ENCODE results near the gene RPL11.
"Not testable (repeated sequence)": the region's sequence is repeated elsewhere in the genome, so short reads cannot be mapped to it uniquely, and the experiment has no call there.

The RPL11 gene

DNA sequence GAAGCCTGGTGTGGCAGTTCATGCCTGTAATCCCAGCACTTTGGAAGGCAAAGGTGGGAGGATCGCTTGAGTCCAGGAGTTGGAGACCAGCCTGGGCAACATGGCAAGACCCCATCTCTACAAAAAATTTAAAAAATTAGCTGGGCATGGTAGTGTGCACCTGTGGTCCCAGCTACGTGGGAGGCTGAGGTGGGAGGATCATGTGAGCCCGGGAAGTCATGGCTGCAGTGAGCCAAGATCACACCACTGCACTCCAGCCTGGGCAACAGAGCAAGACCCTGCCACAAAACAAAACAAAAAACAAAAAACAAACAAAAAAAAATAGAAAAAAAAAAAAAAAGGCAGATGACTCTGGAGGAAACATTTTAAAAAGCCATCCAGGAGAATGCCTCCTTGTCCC lies 3.9 kb upstream of the RPL11 start:
- DNase-seq, result not testable (repeated sequence)

DNA sequence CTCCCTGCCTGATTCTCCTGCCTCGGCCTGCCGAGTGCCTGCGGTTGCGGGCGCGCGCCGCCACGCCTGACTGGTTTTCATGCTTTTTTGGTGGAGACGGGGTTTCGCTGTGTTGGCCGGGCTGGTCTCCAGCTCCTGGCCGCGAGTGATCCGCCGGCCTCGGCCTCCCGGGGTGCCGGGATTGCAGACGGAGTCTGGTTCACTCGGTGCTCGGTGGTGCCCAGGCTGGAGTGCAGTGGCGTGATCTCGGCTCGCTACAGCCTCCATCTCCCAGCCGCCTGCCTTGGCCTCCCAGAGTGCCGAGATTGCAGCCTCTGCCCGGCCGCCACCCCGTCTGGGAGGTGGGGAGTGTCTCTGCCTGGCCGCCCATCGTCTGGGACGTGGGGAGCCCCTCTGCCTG lies 3.3 kb upstream of the RPL11 start:
- DNase-seq, result not testable (repeated sequence)

DNA sequence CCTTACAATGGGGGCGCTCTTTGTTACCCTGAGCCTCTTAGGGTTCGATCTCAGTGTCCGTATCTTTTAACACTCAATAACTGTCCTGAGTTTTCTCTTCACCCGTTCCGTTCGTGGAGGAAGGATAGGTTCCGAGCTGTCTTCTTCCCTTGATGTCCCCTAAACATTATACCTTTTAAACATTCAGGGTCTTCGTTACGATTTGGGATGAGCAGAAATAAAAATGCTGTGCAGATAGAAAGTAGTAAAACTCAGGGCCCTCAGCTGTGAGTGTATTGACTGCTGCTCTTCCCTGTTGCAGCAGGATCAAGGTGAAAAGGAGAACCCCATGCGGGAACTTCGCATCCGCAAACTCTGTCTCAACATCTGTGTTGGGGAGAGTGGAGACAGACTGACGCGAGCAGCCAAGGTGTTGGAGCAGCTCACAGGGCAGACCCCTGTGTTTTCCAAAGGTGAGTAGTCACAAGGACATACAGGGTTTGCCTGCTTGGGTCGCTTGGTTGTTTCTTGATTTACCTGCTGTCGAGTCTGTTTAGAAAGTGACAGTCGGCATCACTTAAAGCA lies 784 bp downstream of the RPL11 start:
- no peak for DNase-seq

- DNase-seq, result no peak
Observed at GRCh38 chr1:23693599-23693998, 2.0 kb downstream of the RPL11 start.

DNA sequence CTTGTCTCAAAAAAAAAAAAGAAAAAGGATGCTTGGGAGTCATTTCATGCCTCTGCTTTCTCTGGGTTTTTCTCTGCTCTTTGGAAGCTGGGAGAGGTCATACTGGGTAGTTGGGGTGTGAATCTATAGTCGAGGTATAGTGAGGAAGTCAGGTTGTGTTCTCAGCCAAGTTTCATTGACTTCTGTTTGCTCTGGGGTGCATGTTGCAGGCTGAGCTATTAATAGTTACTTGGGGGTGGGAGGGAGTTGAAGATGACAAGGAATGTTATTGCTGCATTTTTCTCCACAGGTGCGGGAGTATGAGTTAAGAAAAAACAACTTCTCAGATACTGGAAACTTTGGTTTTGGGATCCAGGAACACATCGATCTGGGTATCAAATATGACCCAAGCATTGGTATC lies 2.8 kb downstream of the RPL11 start:
- DNase-seq, result no peak

DNA sequence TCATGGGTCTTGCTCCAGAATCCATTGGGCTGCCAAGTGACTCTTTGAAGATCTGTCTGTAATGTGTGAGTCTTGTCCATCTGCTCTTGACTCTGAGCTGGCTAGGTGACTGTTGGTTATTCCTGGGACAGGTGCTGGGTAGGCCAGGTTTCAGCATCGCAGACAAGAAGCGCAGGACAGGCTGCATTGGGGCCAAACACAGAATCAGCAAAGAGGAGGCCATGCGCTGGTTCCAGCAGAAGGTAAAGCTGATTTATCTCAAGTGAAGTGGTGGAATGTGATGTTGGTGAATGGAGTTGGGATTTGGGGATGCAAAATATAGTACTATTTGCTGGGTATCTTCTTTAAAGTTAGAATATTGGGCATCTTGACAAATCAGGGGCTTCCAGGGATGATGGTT lies 4.1 kb downstream of the RPL11 start:
- no peak for DNase-seq

GRCh38 chr1:23696335-23696989 lies 4.9 kb downstream of the RPL11 start:
- no peak for DNase-seq

DNA sequence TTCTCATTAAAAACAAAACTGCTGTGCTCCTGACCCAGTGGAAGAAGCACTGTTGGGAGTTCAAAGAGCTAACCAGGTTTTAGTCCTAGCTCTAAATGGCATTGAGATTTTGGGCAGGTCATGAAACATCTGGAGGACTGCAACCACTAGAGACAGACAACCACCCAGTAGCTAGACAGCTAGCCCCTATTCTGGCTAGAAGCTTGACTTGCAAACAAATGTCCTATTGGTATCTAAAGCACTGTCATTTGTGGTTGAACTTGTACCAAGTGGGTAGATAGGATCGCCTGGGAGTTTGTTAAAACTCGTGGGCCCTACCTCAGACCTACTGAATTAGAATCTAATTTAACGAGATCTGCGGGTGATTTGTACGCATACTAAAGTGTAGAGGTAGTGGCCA lies 6.9 kb downstream of the RPL11 start:
- no peak for DNase-seq

- DNase-seq, result no peak
Observed at GRCh38 chr1:23699280-23700179, 7.9 kb downstream of the RPL11 start.

DNA sequence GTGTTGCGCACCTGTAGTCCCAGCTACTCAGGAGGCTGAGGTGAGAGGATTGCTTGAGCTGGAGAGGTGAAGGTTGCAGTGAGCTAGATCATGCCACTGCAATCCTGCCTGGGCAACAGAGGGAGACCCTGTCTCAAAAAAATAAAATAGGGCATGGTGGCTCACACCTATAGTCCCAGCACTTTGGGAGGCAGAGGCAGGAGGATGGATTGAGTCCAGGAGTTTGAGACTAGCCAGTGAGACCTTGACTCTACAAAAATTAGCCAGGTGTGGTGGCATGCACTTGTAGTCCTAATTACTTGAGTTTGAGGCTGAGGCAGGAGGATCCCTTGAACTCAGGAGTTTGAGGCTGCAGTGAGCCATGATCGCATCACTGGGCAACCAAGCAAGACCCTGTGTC lies 9.7 kb downstream of the RPL11 start:
- DNase-seq, result no peak

GRCh38 chr1:23701996-23702395 lies 10.4 kb downstream of the RPL11 start:
- no peak for DNase-seq

DNA sequence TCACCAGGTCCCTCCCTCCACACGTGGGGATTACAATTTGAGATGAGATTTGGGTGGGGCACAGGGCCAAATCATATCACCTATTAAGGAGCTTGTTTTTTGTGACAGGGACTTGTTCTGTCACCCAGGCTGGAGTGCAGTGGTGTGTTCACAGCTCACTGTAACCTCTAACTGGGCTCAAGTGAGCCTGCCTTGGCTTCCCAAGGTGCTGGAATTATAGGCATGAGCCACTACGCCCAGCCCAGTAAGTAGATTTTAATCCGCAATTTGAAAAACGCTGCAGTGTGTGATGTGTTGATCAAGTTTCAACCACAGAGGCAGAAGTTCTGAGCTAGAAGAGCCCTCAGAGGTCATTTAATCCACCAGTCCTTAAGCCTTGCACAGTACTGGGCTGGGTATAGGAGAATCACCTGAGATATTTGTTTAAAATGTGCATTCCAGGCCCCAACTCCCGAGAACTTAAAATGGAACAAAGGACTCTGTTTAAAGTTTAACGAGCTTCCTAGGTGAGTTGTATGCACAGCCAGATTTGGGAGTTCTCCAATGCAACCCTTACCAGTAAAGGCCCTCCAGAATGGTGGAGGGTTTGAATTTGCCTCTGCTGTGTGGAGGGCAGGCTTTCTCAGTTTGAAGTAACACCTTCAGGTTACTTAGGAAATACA lies 13.4 kb downstream of the RPL11 start:
- no peak for DNase-seq

- DNase-seq, result no peak
Observed at GRCh38 chr1:23709229-23709628, 17.6 kb downstream of the RPL11 start.

GRCh38 chr1:23718482-23718881 lies 26.9 kb downstream of the RPL11 start:
- DNase-seq, result no peak

GRCh38 chr1:23719162-23719820 lies 27.7 kb downstream of the RPL11 start:
- no peak for DNase-seq

- no peak for DNase-seq
Observed at GRCh38 chr1:23720256-23720995, 28.8 kb downstream of the RPL11 start.

DNA sequence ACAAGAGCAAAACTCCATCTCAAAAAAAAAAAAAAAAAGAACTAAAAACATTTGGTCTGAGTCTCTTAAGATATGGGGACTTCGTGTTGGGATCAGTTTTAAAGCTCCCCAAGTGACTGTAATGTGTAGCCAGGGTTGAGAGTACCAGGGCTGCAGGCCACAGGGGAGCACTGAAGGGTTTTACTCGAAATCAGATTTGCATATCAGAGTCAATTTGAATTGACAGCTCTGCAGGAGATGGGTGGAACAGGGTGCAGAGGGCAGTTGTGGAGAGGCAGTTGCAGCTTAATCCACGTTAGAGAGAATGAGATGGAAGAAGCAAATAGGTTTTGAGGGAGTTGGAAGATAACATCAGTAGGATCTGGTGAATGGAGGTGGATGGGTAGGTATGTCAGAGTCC lies 31.0 kb downstream of the RPL11 start:
- no peak for DNase-seq

DNA sequence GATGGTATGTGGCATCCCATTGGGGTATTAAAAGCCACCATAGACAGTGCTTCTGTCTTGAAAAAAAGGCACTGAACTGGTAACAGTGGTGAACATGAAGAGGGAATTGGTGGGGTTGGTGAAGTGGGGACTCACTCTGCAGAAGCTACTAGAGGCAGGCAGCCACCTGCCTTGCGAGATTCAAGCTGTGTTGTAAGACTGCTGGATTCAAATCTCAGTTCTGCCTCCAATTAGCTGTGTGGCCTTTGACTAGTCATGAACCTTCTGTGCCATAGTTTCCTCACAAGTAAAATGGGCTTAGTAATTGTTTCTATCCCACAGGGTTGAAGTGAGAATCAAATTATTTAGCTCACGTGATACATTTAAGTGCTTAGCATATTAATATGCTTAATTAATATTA lies 35.1 kb downstream of the RPL11 start:
- DNase-seq, result no peak

DNA sequence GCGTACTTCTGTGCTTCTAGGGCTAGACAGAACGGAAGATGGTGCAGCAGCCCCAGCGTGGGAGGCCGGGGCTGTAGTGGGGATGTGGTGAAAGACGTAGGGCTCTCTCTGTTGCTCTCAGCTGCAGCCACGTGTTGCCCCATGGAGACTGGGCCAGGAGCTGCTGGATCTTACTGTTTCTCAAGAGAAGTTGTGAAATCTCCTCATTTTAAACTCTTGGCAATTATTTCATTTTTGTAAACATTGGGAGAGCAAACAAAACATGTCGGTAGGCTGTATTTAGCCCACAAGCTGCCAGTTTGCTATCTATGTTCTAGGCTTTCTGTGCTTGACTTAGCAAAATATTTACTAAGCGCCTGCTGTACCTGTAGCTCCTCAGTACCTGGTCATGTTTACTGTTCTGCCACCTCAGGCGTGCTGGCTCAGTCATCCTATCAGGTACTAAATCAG lies 35.8 kb downstream of the RPL11 start:
- no peak for DNase-seq

DNA sequence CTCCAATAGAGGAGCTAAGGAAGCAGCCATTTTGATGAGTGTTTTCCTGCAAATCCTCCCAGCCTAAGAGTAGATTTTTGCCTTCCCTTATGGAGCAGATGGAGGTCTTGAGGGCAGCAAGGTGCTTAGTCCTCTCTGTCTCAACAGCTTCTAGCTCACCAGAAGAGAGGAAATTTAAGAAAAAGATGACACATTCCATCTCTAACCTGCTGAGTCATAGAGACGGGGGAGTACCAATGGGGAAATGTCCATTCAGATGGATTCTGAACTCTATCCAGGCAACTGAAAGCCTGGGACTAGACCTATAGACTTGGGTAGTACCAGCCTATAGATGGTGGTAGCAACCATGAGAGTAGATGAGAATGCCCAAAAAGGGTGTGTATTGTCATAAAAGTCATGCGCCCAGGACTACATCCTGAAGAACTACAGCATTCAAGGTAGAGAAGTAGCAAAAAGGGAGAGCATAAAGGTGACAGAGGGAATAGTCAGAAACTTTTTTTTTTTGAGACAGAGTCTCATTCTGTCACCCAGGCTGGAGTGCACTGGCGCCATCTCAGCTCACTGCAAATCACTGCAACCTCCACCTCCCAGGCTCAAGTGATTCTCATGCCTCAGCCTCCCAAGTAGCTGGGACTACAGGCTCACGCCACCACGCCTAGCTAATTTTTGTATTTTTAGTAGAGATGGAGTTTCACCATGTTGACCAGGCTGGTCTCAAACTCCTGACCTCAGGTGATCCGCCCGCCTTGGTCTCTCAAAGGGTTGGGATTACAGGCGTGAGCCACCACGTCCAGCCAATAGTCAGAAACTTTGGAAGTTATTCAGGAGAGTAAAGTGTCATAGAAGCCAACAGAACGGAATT lies 41.0 kb downstream of the RPL11 start:
- DNase-seq, result no peak

GRCh38 chr1:23733281-23733680 lies 41.7 kb downstream of the RPL11 start:
- not testable (repeated sequence) for DNase-seq

Data from SHP77 treated with DMSO at 0.1 percent for 48 hours (cell line).